GM21737 (cell line): Measurements from ENCODE around the gene GPC5.
"Not testable (repeated sequence)": the region's sequence is repeated elsewhere in the genome, so short reads cannot be mapped to it uniquely, and the experiment has no call there.

ENCODE experiments used
- ATAC-seq: cut with Tn5 transposase; IDR thresholded peaks from one replicate; pipeline ENCODE4 v1.9.1; 2021; ENCODE audit warnings: mild to moderate bottlenecking, moderate library complexity; ENCODE audit not compliant: unreplicated experiment

Gene GPC5

DNA sequence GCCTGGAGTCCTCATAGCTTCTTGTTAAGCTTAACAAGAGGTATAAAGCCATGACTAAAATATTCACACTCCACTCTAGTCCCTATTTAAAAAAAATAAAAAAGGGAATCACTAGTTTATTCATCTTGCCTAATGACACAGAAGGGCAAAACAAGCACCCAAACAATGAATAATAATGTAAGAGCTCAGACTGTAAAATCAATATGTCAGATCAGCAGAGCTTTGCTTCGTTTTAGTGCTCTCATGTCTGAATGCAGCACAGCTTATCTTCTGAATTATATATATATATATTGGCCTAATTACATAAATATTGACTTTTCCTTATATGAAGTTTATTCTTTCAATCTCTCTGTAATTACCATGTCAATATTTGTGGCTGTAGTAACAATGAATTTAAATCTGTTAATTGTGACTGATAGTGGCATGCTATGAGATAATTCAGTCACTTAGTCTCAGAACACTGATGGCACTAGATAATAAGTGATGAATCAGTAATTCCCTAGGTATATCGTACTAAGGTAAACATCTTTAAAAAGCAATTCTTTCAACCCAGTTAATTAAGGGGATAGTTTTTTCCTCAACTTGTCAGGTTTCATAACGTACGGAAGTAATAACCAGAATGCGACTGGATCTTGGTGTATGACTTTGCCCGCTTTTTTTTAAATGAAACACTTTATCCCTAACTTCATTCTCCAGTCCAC is 1466.3 kb downstream of the GPC5 start:
- ATAC-seq: no peak

- no peak for ATAC-seq
Observed at GRCh38 chr13:92873029-92873428, 1474.6 kb downstream of the GPC5 start.

DNA sequence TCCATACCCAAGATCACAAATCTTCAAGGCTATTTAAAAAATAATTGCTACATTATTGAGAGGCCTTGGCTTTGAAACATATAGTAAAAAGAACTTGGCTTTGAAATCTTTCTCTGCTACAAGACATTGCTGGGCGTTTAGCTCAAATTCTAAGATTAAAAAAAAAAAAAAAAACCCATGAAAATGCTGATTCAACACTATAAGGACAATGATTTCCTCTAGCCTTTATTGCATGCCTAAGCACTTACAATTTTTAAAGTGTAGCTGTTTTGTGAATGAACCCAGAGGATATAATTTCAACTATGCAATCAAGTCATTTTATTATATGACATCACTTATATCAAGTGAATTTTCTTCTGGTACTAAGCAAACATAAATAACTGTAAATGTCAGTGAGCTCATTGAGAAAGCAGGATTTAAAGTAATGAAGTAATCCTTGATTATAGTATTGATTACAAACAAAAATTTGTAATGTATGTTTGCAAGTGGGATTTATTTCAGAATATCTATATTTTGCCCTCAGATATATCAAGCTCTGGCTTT is 1488.2 kb downstream of the GPC5 start:
- ATAC-seq: no peak

DNA sequence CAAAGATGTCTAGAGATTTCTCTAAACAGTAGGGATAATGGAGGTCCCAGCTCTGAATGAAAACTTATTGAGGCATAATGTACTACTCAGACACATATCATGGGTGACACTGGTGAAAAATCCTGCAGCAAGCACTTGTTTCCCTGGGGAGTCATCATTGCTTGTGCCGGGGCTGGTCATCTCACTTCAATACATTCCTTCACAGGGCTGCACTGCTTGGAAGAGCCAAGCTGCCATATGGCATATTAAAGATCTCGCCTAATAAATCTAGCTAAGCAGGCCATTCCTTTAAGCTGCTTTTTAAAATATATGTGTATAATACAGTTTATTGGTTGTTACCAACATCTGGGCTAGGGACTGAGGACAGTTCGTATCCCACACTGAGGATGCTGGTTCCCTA is 1496.0 kb downstream of the GPC5 start:
- no peak for ATAC-seq

DNA sequence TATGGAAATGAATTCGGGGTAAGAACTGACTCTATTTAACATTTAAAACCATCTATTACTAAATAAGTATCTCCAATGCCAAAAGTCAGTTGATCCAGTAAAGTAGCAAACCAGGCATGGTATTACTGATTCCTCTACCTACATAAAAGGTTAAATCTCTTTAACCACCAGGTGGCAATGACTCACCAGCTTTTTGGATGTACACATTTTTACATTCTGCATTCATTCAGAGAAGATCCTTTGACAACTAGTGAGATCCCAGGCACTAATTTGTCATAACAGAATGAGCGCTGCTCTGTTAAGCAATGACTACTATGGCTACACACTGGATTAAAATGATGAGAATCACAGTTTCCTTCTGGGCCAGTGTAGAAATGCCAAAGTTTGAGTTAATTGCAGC is 1498.4 kb downstream of the GPC5 start:
- ATAC-seq: no peak

- not testable (repeated sequence) for ATAC-seq
Observed at GRCh38 chr13:92898946-92899345, 1500.5 kb downstream of the GPC5 start.

- no peak for ATAC-seq
Observed at GRCh38 chr13:92900446-92900845, 1502.0 kb downstream of the GPC5 start.

DNA sequence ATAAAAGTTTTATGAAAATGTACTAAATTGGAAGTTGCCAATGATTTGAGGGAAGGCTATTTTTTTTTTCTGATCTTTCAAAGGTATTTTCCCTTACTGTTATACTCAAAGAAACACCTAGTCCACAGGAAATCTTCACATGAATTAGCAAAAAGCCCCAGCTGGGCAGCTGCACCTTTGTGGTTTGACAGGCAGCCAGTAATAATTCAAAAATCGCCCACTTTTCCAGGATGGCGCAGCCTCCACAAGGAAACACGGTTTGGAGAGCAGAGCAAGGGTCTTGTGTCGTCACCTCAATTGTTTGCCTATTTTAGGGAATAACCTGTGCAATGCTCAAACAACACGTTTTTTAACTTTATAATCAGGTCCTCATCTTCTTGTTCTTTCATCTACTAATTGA is 1503.3 kb downstream of the GPC5 start:
- no peak for ATAC-seq

DNA sequence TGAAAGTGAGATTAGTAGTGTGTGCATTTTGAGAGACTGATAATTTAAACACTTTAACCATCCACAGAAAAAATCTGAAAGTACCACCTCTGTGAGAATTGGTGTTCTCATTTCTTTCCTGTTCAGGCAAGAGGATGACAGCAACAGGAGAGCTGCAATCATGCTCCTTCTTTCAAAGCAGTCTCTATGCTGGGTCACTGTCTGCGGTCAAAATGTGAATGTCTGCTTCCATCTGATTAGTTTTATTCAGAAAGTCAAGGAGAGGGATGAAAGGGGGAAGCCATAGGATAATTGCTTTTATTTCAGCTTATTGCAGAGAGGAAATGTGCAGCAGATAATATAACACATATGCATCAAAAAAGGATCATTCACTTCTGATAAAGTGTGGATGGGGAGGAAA is 1514.2 kb downstream of the GPC5 start:
- no peak for ATAC-seq

DNA sequence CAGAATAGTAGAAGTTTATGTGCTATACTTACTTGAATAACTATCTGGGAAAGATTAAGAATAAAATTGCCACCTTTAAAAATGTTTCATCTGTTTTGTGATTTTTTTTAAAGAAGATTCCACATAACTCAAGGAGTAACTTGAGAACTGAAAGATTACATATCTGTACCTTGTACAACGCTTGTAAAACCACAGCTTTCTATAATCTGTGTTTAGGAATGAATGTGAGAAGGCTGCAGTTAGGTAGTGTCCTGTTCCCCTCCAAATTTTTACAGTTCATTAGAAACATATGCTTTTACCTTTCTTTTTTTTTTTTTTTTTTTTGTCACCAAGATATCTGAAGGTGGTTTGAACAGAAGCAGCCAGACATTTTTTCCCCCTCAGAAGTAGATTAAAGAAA is 1515.4 kb downstream of the GPC5 start:
- ATAC-seq: no peak
